ENCODE results near the gene CMTM7.
A peak's percentile ranks its signal among the peaks of the same experiment; 100 is the strongest.

CMTM7 gene

GRCh38 chr3:32484436-32484835 lies 92.8 kb downstream of the CMTM7 start:
- Histone ChIP-seq H4K91ac (ENCODE audit: low read depth, low read length) (no peak overlapping the region), H3K27ac (ENCODE audit: low read depth, low read length) (no peak overlapping the region), H2BK12ac (ENCODE audit: low read length) (no peak overlapping the region), H3K4me1 (ENCODE audit: control insufficient read depth in 1 of 2, insufficient read depth in 2 of 2, low read length in 2 of 2) (no peaks in the 10 kb centered on the region), H3K23ac (ENCODE audit: low read length) (no peak overlapping the region), H3K27me3 (ENCODE audit: insufficient read depth, low read length) (no peaks in the 10 kb centered on the region), H2BK120ac (ENCODE audit: insufficient read depth, low read length, poor library complexity) (no peak overlapping the region), H4K12ac (ENCODE audit: low read depth, low read length) (no peak overlapping the region), H3K9ac (ENCODE audit: low read length) (no peak overlapping the region), H2AFZ (ENCODE audit: insufficient read depth, low read length, poor library complexity) (no peak overlapping the region), H2BK5ac (ENCODE audit: low read depth, low read length, poor library complexity) (no peak overlapping the region), H3K4me3 (ENCODE audit: low read depth, low read length) (no peak overlapping the region), H3K4ac (ENCODE audit: low read depth, low read length) (no peak overlapping the region), H4K8ac (ENCODE audit: low read depth, low read length) (no peak overlapping the region), H3K79me2 (ENCODE audit: control insufficient read depth, insufficient read depth, low read length, poor library complexity) (no peaks in the 10 kb centered on the region), H3K14ac (ENCODE audit: low read length) (no peak overlapping the region), H3K79me1 (ENCODE audit: low read length) (no peaks in the 10 kb centered on the region), H3K18ac (ENCODE audit: low read length) (no peak overlapping the region), H3K4me2 (ENCODE audit: low read length) (no peak overlapping the region), H3K9me3 (ENCODE audit: insufficient read depth, low read depth, low read length) (no peaks in the 10 kb centered on the region), H3K36me3 (ENCODE audit: control insufficient read depth in 1 of 2, insufficient read depth in 2 of 2, low read length in 2 of 2) (peaks cover 4 to 5% of the 10 kb centered on the region in 2 experiments), H2AK5ac (ENCODE audit: low read length) (no peak overlapping the region)
- DNase-seq, result no peak
- WGBS (ENCODE audit: extremely low coverage, insufficient coverage, insufficient read length), result 100% methylated on average over 1 of the region's 6 CpGs

DNA sequence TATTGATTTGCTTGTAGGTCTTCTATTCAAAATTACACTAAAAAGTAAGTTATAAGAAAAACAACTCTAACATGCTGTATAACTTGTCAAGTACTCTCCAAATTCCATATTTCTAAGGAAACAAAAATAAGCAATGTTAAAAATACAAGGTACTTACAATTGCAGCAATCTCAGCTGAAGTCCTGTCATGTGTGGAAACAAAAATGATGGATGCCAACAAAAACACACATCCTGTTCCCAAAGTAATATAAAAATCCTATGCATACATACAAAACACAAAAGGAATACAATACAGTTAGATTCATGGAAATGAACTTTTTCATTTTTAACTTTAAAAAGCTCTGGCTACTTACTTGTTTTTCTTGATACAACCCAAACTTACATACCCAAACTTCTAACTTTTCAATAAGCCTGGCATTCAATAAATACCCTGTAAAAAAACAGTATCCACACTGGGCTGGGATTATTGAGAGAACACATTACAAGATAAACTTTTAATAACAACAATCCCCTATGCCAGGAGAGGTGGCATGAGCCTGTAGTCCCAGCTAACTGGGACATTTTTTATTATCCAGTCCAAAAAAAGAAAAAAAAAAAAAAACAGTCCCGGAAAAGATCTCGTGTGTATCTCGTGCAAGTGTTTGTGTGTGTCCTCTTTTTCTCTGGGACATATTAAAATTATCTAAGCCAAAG lies 96.3 kb downstream of the CMTM7 start:
- Histone ChIP-seq H2BK12ac (ENCODE audit: low read length) (no peak overlapping the region), H3K9ac (ENCODE audit: low read length) (no peak overlapping the region), H3K9me3 (ENCODE audit: insufficient read depth, low read depth, low read length) (no peaks in the 10 kb centered on the region), H3K79me2 (ENCODE audit: control insufficient read depth, insufficient read depth, low read length, poor library complexity) (no peaks in the 10 kb centered on the region), H4K91ac (ENCODE audit: low read depth, low read length) (no peak overlapping the region), H3K4me1 (ENCODE audit: control insufficient read depth in 1 of 2, insufficient read depth in 2 of 2, low read length in 2 of 2) (peaks cover 0 to 2% of the 10 kb centered on the region in 2 experiments), H3K27ac (ENCODE audit: low read depth, low read length) (no peak overlapping the region), H3K36me3 (ENCODE audit: control insufficient read depth in 1 of 2, insufficient read depth in 2 of 2, low read length in 2 of 2) (peaks cover 3% of the 10 kb centered on the region in 2 experiments), H4K8ac (ENCODE audit: low read depth, low read length) (no peak overlapping the region), H2AK5ac (ENCODE audit: low read length) (no peak overlapping the region), H3K23ac (ENCODE audit: low read length) (no peak overlapping the region), H3K4me2 (ENCODE audit: low read length) (no peak overlapping the region), H3K4me3 (ENCODE audit: low read depth, low read length) (no peak overlapping the region), H4K12ac (ENCODE audit: low read depth, low read length) (no peak overlapping the region), H3K4ac (ENCODE audit: low read depth, low read length) (no peak overlapping the region), H3K14ac (ENCODE audit: low read length) (no peak overlapping the region), H3K79me1 (ENCODE audit: low read length) (no peaks in the 10 kb centered on the region), H3K27me3 (ENCODE audit: insufficient read depth, low read length) (no peaks in the 10 kb centered on the region), H2BK5ac (ENCODE audit: low read depth, low read length, poor library complexity) (no peak overlapping the region), H2AFZ (ENCODE audit: insufficient read depth, low read length, poor library complexity) (no peak overlapping the region), H2BK120ac (ENCODE audit: insufficient read depth, low read length, poor library complexity) (no peak overlapping the region), H3K18ac (ENCODE audit: low read length) (no peak overlapping the region)
- WGBS (ENCODE audit: extremely low coverage, insufficient coverage, insufficient read length), result no CpG with 5 or more reads among the region's 3 CpGs
- DNase-seq, result no peak

- Histone ChIP-seq H4K91ac (ENCODE audit: low read depth, low read length) (no peak overlapping the region), H3K79me1 (ENCODE audit: low read length) (no peaks in the 10 kb centered on the region), H4K12ac (ENCODE audit: low read depth, low read length) (no peak overlapping the region), H2BK5ac (ENCODE audit: low read depth, low read length, poor library complexity) (no peak overlapping the region), H4K8ac (ENCODE audit: low read depth, low read length) (no peak overlapping the region), H3K4ac (ENCODE audit: low read depth, low read length) (no peak overlapping the region), H3K36me3 (ENCODE audit: control insufficient read depth in 1 of 2, insufficient read depth in 2 of 2, low read length in 2 of 2) (peaks cover 3% of the 10 kb centered on the region in 2 experiments), H3K4me1 (ENCODE audit: control insufficient read depth in 1 of 2, insufficient read depth in 2 of 2, low read length in 2 of 2) (peaks cover 2 to 6% of the 10 kb centered on the region in 2 experiments), H3K4me2 (ENCODE audit: low read length) (no peak overlapping the region), H2AK5ac (ENCODE audit: low read length) (no peak overlapping the region), H3K27me3 (ENCODE audit: insufficient read depth, low read length) (no peaks in the 10 kb centered on the region), H2BK12ac (ENCODE audit: low read length) (no peak overlapping the region), H2AFZ (ENCODE audit: insufficient read depth, low read length, poor library complexity) (no peak overlapping the region), H2BK120ac (ENCODE audit: insufficient read depth, low read length, poor library complexity) (no peak overlapping the region), H3K4me3 (ENCODE audit: low read depth, low read length) (no peak overlapping the region), H3K27ac (ENCODE audit: low read depth, low read length) (no peak overlapping the region), H3K9me3 (ENCODE audit: insufficient read depth, low read depth, low read length) (no peaks in the 10 kb centered on the region), H3K9ac (ENCODE audit: low read length) (no peak overlapping the region), H3K18ac (ENCODE audit: low read length) (no peak overlapping the region), H3K79me2 (ENCODE audit: control insufficient read depth, insufficient read depth, low read length, poor library complexity) (no peaks in the 10 kb centered on the region), H3K23ac (ENCODE audit: low read length) (no peak overlapping the region), H3K14ac (ENCODE audit: low read length) (no peak overlapping the region)
- WGBS (ENCODE audit: extremely low coverage, insufficient coverage, insufficient read length), result no CpG with 5 or more reads among the region's 3 CpGs
- no peak for DNase-seq
Measured at GRCh38 chr3:32488474-32489008, 96.9 kb downstream of the CMTM7 start.

GRCh38 chr3:32492684-32493436 lies 101.2 kb downstream of the CMTM7 start:
- no peak overlapping the region for H2BK12ac ChIP-seq (ENCODE audit: low read length)
- H3K9ac ChIP-seq (ENCODE audit: low read length), result no peak overlapping the region
- H3K14ac ChIP-seq (ENCODE audit: low read length), result no peak overlapping the region
- no peaks in the 10 kb centered on the region for H3K9me3 ChIP-seq (ENCODE audit: insufficient read depth, low read depth, low read length)
- H4K91ac ChIP-seq (ENCODE audit: low read depth, low read length), result no peak overlapping the region
- H2BK5ac ChIP-seq (ENCODE audit: low read depth, low read length, poor library complexity), result no peak overlapping the region
- no peak overlapping the region for H3K23ac ChIP-seq (ENCODE audit: low read length)
- no peaks in the 10 kb centered on the region for H3K79me1 ChIP-seq (ENCODE audit: low read length)
- H2AFZ ChIP-seq (ENCODE audit: insufficient read depth, low read length, poor library complexity), result no peak overlapping the region
- no peak overlapping the region for H3K27ac ChIP-seq (ENCODE audit: low read depth, low read length)
- peaks cover 8 to 13% of the 10 kb centered on the region in 2 experiments for H3K4me1 ChIP-seq (ENCODE audit: control insufficient read depth in 1 of 2, insufficient read depth in 2 of 2, low read length in 2 of 2)
- H2BK120ac ChIP-seq (ENCODE audit: insufficient read depth, low read length, poor library complexity), result no peak overlapping the region
- no peak overlapping the region for H3K4me3 ChIP-seq (ENCODE audit: low read depth, low read length)
- no peak overlapping the region for H3K4me2 ChIP-seq (ENCODE audit: low read length)
- no peaks in the 10 kb centered on the region for H3K27me3 ChIP-seq (ENCODE audit: insufficient read depth, low read length)
- H3K4ac ChIP-seq (ENCODE audit: low read depth, low read length), result no peak overlapping the region
- no peak overlapping the region for H2AK5ac ChIP-seq (ENCODE audit: low read length)
- H3K18ac ChIP-seq (ENCODE audit: low read length), result no peak overlapping the region
- no peak overlapping the region for H4K12ac ChIP-seq (ENCODE audit: low read depth, low read length)
- DNase-seq, result peak in 1 of 2 donors; percentile 67
- WGBS (ENCODE audit: extremely low coverage, insufficient coverage, insufficient read length), result no CpG with 5 or more reads among the region's 3 CpGs
- no peaks in the 10 kb centered on the region for H3K79me2 ChIP-seq (ENCODE audit: control insufficient read depth, insufficient read depth, low read length, poor library complexity)
- H3K36me3 ChIP-seq (ENCODE audit: control insufficient read depth in 1 of 2, insufficient read depth in 2 of 2, low read length in 2 of 2), result no peaks in the 10 kb centered on the region
- no peak overlapping the region for H4K8ac ChIP-seq (ENCODE audit: low read depth, low read length)

Data from trophoblast cell (in vitro differentiated cells and primary cell).